CD4-positive, CD25-positive, alpha-beta regulatory T cell (primary cell): ENCODE measurements around the gene PPP1R9A. TPM values are rescaled to one million over a fixed set of nuclear protein-coding genes. Genes with fewer than 3 reads are reported as not detected.

ENCODE experiments used
- ATAC-seq, 2 donors: fragments of 150-1000 bp; cut with Tn5 transposase; one replicate each; pipeline ENCODE4 v1.10.0; 2021; ENCODE audit warnings: low read depth in 2 of 2, moderate number of reproducible peaks in 2 of 2, moderate library complexity in 1 of 2
- DNase-seq, 3 donors: peaks; one replicate each; pipeline versions ENCODE4 v3.0.0 to v3.0.0-alpha.2; 2012 to 2022; ENCODE audit warnings: mixed read lengths in 1 of 3
- H3K27ac ChIP-seq: one replicate; pipeline ENCODE4 v1.7.0; 2013; ENCODE audit warnings: mild to moderate bottlenecking, low read length; ENCODE audit not compliant: insufficient read depth, poor library complexity, severe bottlenecking
- H3K27me3 ChIP-seq: one replicate; pipeline ENCODE4 v1.7.0; 2013; ENCODE audit warnings: low read length; ENCODE audit not compliant: control insufficient read depth, insufficient read depth
- H3K36me3 ChIP-seq: one replicate; pipeline ENCODE4 v1.7.0; 2013; ENCODE audit warnings: mild to moderate bottlenecking, low read length, moderate library complexity; ENCODE audit not compliant: control insufficient read depth, insufficient read depth
- H3K4me1 ChIP-seq: 2 replicates; pipeline ENCODE4 v1.7.0; 2013; ENCODE audit warnings: mild to moderate bottlenecking, low read length; ENCODE audit not compliant: insufficient read depth, control insufficient read depth, poor library complexity, severe bottlenecking
- H3K4me3 ChIP-seq: one replicate; pipeline ENCODE4 v1.7.0; 2013; ENCODE audit warnings: low read depth, mild to moderate bottlenecking, low read length, moderate library complexity
- H3K9me3 ChIP-seq, 2 experiments: 1 replicate in 1 of 2; 2 replicates in 1 of 2; pipeline ENCODE4 v1.7.0; 2013; ENCODE audit warnings: low read length in 2 of 2, mild to moderate bottlenecking in 1 of 2, moderate library complexity in 1 of 2; ENCODE audit not compliant: control insufficient read depth in 2 of 2
- H3K27ac Mint-ChIP-seq, 3 donors: one replicate each; pipeline ENCODE4 v1.8.0; 2020 to 2022; ENCODE audit warnings: mild to moderate bottlenecking in 3 of 3, mixed read lengths in 3 of 3, moderate library complexity in 2 of 3
- H3K27me3 Mint-ChIP-seq: one replicate; pipeline ENCODE4 v1.8.0; 2022; ENCODE audit warnings: mild to moderate bottlenecking, mixed read lengths
- H3K36me3 Mint-ChIP-seq: one replicate; pipeline ENCODE4 v1.8.0; 2020; ENCODE audit warnings: mixed read lengths
- H3K4me1 Mint-ChIP-seq, 4 donors: one replicate each; pipeline ENCODE4 v1.8.0; 2020 to 2022; ENCODE audit warnings: mixed read lengths in 4 of 4, mild to moderate bottlenecking in 1 of 4
- H3K4me3 Mint-ChIP-seq, 4 donors: one replicate each; pipeline ENCODE4 v1.8.0; 2020 to 2022; ENCODE audit warnings: mild to moderate bottlenecking in 4 of 4, mixed read lengths in 4 of 4, moderate library complexity in 3 of 4
- H3K9me3 Mint-ChIP-seq, 7 donors: one replicate each; pipeline ENCODE4 v1.8.0; 2020 to 2022; ENCODE audit warnings: mixed read lengths in 7 of 7, mild to moderate bottlenecking in 3 of 7, moderate library complexity in 2 of 7
- polyA plus RNA-seq, 4 donors: library from polyadenylated mRNA; unstranded; fragments of 300-500 nt; fragmentation: Illumina TruSeq; gene quantifications; one replicate each; pipeline ENCODE4 v1.2.3, GENCODE V29; 2021
- total RNA-seq: library from RNA; stranded (reverse); gene quantifications from one replicate; pipeline ENCODE4 v1.2.3, GENCODE V29; 2022

The PPP1R9A gene
- total and polyA plus RNA-seq, 5 donors from 2014 or later, result not detected

- Mint-ChIP-seq H3K27me3 (no peaks in the 10 kb centered on the region), H3K4me3 (no peak overlapping the region), H3K36me3 (no peaks in the 10 kb centered on the region), H3K4me1 (no peaks in the 10 kb centered on the region), H3K27ac (no peak overlapping the region), H3K9me3 (peaks cover 0 to 3% (median 0%) of the 10 kb centered on the region in 7 donors)
- ATAC-seq (no peak), DNase-seq (no peak)
- Histone ChIP-seq H3K4me3 (no peak overlapping the region), H3K27ac (no peak overlapping the region), H3K36me3 (no peaks in the 10 kb centered on the region), H3K9me3 (no peaks in the 10 kb centered on the region), H3K27me3 (no peaks in the 10 kb centered on the region), H3K4me1 (no peaks in the 10 kb centered on the region)
Measured at GRCh38 chr7:95047291-95047690, 139.9 kb downstream of the PPP1R9A start.

GRCh38 chr7:95052566-95053094, 145.2 kb downstream of the PPP1R9A start:
- DNase-seq (no peak), ATAC-seq (no peak)
- Histone ChIP-seq H3K4me1 (no peaks in the 10 kb centered on the region), H3K36me3 (no peaks in the 10 kb centered on the region), H3K4me3 (no peak overlapping the region), H3K9me3 (no peaks in the 10 kb centered on the region), H3K27ac (no peak overlapping the region), H3K27me3 (no peaks in the 10 kb centered on the region)
- Mint-ChIP-seq H3K36me3 (no peaks in the 10 kb centered on the region), H3K4me3 (no peak overlapping the region), H3K4me1 (no peaks in the 10 kb centered on the region), H3K27ac (no peak overlapping the region), H3K27me3 (no peaks in the 10 kb centered on the region), H3K9me3 (peaks cover 0 to 2% (median 0%) of the 10 kb centered on the region in 7 donors)

GRCh38 chr7:95054386-95054785, 147.0 kb downstream of the PPP1R9A start:
- no peak overlapping the region for H3K4me3 Mint-ChIP-seq
- no peak for ATAC-seq
- H3K36me3 Mint-ChIP-seq, result no peaks in the 10 kb centered on the region
- Histone ChIP-seq H3K4me1 (no peaks in the 10 kb centered on the region), H3K27ac (no peak overlapping the region), H3K27me3 (no peaks in the 10 kb centered on the region), H3K4me3 (no peak overlapping the region), H3K36me3 (no peaks in the 10 kb centered on the region), H3K9me3 (no peaks in the 10 kb centered on the region)
- peaks cover 0 to 3% (median 0%) of the 10 kb centered on the region in 7 donors for H3K9me3 Mint-ChIP-seq
- H3K27ac Mint-ChIP-seq, result no peak overlapping the region
- DNase-seq, result no peak
- H3K27me3 Mint-ChIP-seq, result no peaks in the 10 kb centered on the region
- no peaks in the 10 kb centered on the region for H3K4me1 Mint-ChIP-seq

DNA sequence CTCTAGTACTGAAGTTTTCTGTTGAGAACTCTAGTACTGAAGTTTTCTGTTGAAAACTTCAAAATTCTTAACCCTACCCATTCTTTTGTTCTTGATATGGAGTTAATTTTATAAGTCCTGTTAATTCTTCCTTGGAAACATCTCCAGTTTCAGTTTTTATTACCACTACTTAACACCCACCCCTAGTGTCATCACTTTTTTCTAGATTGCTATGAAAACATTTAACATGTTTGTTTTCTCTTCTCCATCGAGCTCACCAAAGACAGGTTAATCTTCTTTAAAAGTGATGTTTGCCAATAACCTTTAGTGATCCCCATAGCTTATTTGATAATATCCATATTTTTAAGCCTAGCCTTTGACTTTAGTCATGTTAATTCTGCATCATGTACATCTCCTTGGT, 147.9 kb downstream of the PPP1R9A start:
- Histone ChIP-seq H3K4me3 (no peak overlapping the region), H3K9me3 (no peaks in the 10 kb centered on the region), H3K36me3 (no peaks in the 10 kb centered on the region), H3K27ac (no peak overlapping the region), H3K4me1 (no peaks in the 10 kb centered on the region), H3K27me3 (no peaks in the 10 kb centered on the region)
- Mint-ChIP-seq H3K27ac (no peak overlapping the region), H3K27me3 (no peaks in the 10 kb centered on the region), H3K4me3 (no peak overlapping the region), H3K9me3 (peaks cover 0 to 3% (median 0%) of the 10 kb centered on the region in 7 donors), H3K4me1 (no peaks in the 10 kb centered on the region), H3K36me3 (no peaks in the 10 kb centered on the region)
- no peak for DNase-seq
- no peak for ATAC-seq

DNA sequence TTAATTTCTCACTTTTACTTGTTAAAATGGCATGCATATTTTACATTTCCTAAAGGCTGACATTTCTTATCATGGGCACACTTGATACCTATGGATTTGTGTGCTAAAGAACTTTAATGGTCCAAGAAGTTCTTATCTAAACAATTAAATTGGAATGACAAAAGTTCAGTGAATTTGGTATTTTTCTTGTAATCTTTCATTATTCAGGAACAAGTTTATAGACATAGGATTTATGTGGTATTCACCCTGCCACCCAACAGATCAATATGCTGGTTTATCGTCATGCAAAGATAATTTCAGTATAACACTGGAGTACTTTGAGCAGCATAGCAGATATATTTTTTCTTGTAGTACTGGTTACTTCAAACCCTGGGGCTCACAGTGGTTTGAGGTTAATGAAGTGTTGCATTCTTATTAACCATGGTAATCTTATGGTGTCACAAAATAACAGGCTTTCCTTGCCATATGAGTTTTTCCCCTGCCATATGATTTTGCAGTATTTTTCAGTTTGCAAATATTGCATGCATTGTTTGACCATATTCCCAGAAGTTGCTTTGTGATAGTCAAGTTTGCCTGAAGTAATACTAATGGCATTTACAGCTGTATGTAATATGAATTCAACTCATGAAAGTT, 148.8 kb downstream of the PPP1R9A start:
- H3K27ac ChIP-seq, result no peak overlapping the region
- no peaks in the 10 kb centered on the region for H3K4me1 ChIP-seq
- no peak overlapping the region for H3K4me3 ChIP-seq
- DNase-seq (no peak), ATAC-seq (no peak)
- Mint-ChIP-seq H3K4me1 (no peaks in the 10 kb centered on the region), H3K27ac (no peak overlapping the region), H3K4me3 (no peak overlapping the region), H3K36me3 (no peaks in the 10 kb centered on the region), H3K9me3 (peaks cover 0 to 3% (median 0%) of the 10 kb centered on the region in 7 donors), H3K27me3 (no peaks in the 10 kb centered on the region)
- H3K27me3 ChIP-seq, result no peaks in the 10 kb centered on the region
- H3K9me3 ChIP-seq, result no peaks in the 10 kb centered on the region
- H3K36me3 ChIP-seq, result no peaks in the 10 kb centered on the region

DNA sequence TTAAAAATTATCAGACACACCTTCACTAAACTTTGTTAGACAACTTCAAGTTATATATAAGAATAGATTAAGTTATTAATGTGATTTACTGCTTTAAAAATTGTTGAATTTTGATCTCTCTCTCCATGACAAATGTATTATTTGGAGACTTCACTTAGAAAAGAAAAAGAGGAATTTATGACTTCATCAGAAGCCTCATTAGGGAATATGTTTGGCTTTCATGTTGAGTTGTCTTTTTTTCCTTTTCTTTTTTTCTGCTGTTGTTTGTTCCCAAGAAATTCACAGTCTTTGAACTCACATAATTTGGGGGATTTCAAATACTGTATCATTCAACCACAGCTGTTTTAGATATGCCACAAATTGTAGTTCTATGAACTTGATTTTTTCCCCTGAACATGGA, 149.5 kb downstream of the PPP1R9A start:
- H3K36me3 Mint-ChIP-seq, result no peaks in the 10 kb centered on the region
- H3K4me1 Mint-ChIP-seq, result no peaks in the 10 kb centered on the region
- Histone ChIP-seq H3K4me1 (no peaks in the 10 kb centered on the region), H3K27me3 (no peaks in the 10 kb centered on the region), H3K9me3 (no peaks in the 10 kb centered on the region), H3K36me3 (no peaks in the 10 kb centered on the region), H3K27ac (no peak overlapping the region), H3K4me3 (no peak overlapping the region)
- DNase-seq (no peak), ATAC-seq (no peak)
- H3K27me3 Mint-ChIP-seq, result no peaks in the 10 kb centered on the region
- H3K27ac Mint-ChIP-seq, result no peak overlapping the region
- peaks cover 0 to 3% (median 0%) of the 10 kb centered on the region in 7 donors for H3K9me3 Mint-ChIP-seq
- no peak overlapping the region for H3K4me3 Mint-ChIP-seq

- H3K4me3 ChIP-seq, result no peak overlapping the region
Measured at GRCh38 chr7:95059842-95060313, 152.5 kb downstream of the PPP1R9A start.

GRCh38 chr7:95062901-95063300, 155.5 kb downstream of the PPP1R9A start:
- no peaks in the 10 kb centered on the region for H3K27me3 ChIP-seq
- H3K9me3 Mint-ChIP-seq, result peaks cover 0 to 3% (median 0%) of the 10 kb centered on the region in 7 donors
- H3K36me3 Mint-ChIP-seq, result no peaks in the 10 kb centered on the region
- DNase-seq (no peak), ATAC-seq (no peak)
- no peak overlapping the region for H3K27ac Mint-ChIP-seq
- no peaks in the 10 kb centered on the region for H3K27me3 Mint-ChIP-seq
- H3K27ac ChIP-seq, result no peak overlapping the region
- no peaks in the 10 kb centered on the region for H3K36me3 ChIP-seq
- no peak overlapping the region for H3K4me3 ChIP-seq
- H3K4me1 ChIP-seq, result no peaks in the 10 kb centered on the region
- no peaks in the 10 kb centered on the region for H3K9me3 ChIP-seq
- H3K4me3 Mint-ChIP-seq, result no peak overlapping the region
- no peaks in the 10 kb centered on the region for H3K4me1 Mint-ChIP-seq

More at GRCh38 chr7:95059842-95060313, 152.5 kb downstream of the PPP1R9A start:
- peaks cover 0 to 3% (median 0%) of the 10 kb centered on the region in 7 donors for H3K9me3 Mint-ChIP-seq
- H3K27ac Mint-ChIP-seq, result no peak overlapping the region
- no peak overlapping the region for H3K27ac ChIP-seq
- H3K4me1 ChIP-seq, result no peaks in the 10 kb centered on the region
- ATAC-seq, result no peak
- no peaks in the 10 kb centered on the region for H3K27me3 ChIP-seq
- H3K9me3 ChIP-seq, result no peaks in the 10 kb centered on the region
- no peaks in the 10 kb centered on the region for H3K36me3 ChIP-seq
- no peaks in the 10 kb centered on the region for H3K4me1 Mint-ChIP-seq
- DNase-seq, result no peak
- H3K36me3 Mint-ChIP-seq, result no peaks in the 10 kb centered on the region
- no peaks in the 10 kb centered on the region for H3K27me3 Mint-ChIP-seq
- H3K4me3 Mint-ChIP-seq, result no peak overlapping the region
